ENCODE data around the gene KRT10. TPM values are rescaled to one million over a fixed set of nuclear protein-coding genes. Genes with fewer than 3 reads are reported as not detected.

The KRT10 gene
- total and polyA plus RNA-seq, 9 of the 15 experiments (the other 6 are each of a cell fraction or from before 2014, with no cell fraction given): 47.0 to 179 (median 76.2) TPM

DNA sequence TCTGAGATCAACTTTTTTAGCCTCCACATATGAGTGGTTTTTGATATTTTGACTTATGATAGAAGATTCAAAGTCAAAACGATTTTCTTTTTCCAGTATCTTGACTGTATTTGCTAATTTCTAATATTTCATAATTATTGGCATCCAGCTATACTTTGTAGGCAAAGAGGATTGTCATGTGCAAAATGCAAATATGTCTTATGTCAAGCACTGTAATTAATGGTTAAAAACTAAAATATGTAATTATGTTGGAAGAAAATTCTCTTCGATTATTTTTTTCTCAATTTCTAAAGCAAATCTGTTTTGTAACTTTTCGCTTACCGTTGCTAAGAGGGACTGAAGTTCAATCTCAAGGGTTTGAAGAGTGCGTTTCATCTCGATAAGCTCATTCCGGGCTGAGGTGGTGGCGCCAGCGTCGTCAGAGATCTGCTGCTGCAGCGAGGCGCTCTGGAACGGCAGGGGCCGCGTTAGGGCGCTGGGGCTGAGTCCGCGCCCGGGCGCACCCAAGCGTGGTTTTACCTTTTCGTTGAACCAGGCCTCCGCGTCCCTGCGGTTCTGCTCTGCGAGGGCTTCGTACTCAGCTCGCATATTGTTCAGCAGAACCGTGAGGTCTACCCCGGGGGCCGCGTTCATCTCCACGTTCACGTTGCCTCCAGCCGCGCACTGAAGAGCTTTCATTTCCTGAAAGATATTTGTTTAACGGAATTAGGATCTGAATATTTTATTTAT, 43.1 kb downstream of the KRT10 start (continued):
- TF ChIP-seq, protein P1, sequence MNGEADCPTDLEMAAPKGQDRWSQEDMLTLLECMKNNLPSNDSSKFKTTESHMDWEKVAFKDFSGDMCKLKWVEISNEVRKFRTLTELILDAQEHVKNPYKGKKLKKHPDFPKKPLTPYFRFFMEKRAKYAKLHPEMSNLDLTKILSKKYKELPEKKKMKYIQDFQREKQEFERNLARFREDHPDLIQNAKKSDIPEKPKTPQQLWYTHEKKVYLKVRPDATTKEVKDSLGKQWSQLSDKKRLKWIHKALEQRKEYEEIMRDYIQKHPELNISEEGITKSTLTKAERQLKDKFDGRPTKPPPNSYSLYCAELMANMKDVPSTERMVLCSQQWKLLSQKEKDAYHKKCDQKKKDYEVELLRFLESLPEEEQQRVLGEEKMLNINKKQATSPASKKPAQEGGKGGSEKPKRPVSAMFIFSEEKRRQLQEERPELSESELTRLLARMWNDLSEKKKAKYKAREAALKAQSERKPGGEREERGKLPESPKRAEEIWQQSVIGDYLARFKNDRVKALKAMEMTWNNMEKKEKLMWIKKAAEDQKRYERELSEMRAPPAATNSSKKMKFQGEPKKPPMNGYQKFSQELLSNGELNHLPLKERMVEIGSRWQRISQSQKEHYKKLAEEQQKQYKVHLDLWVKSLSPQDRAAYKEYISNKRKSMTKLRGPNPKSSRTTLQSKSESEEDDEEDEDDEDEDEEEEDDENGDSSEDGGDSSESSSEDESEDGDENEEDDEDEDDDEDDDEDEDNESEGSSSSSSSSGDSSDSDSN (IDR thresholded peaks at IDR 0.05; ENCODE audit: borderline replicate concordance in 1 of 2, low read depth in 2 of 2, low read length in 2 of 2): peak in 1 of 2 experiments; percentile 56; a peak in 1 of 4 replicates

DNA sequence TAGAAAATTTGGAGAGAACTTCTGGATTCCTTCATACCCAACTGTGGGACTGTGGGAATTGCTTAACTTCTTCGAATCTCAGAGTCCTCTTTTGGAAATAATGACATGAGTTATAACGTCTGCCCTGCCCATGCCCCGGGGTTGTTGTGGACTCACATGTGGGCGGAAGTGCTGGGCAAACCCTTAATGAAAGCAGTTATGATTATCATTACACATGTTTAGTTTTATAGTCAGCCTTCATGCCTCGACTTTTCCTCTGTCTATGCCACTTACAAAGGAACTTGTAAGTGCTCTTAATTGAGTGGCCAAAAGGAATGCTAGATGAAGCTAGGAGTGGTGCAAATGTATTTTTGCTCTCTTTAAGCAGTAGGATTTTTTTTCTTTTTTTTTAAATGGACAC, 44.0 kb downstream of the KRT10 start:
- WGBS (ENCODE audit: insufficient coverage, low coverage, missing lambda C conversion rate): 10% methylated on average over 5 of the region's 5 CpGs
- Histone ChIP-seq H3K4me2 (ENCODE audit: insufficient read depth, low read length) (no peak overlapping the region), H3K36me3 (ENCODE audit: control insufficient read depth, insufficient read depth, low read length) (no peaks in the 10 kb centered on the region), H3K9ac (ENCODE audit: insufficient read depth in 1 of 2, low read depth in 2 of 2, low read length in 2 of 2) (no peak overlapping the region), H2AFZ (ENCODE audit: low read depth, low read length) (no peak overlapping the region), H4K20me1 (replicated peaks; ENCODE audit: control insufficient read depth, insufficient read depth, low read length) (no peaks in the 10 kb centered on the region), H3K79me2 (ENCODE audit: control insufficient read depth, insufficient read depth, low read length) (no peaks in the 10 kb centered on the region), H3K9me1 (ENCODE audit: control insufficient read depth, insufficient read depth, low read length) (no peaks in the 10 kb centered on the region), H3K27ac (ENCODE audit: extremely low read depth, low read depth, low read length) (no peak overlapping the region), H3K9me3 (replicated peaks; ENCODE audit: control insufficient read depth, insufficient read depth, low read depth, low read length) (no peaks in the 10 kb centered on the region), H3K27me3 (ENCODE audit: control insufficient read depth in 2 of 2, insufficient read depth in 2 of 2, low read length in 2 of 2) (peaks cover 0 to 9% of the 10 kb centered on the region in 2 experiments; a peak in 2 of 5 replicates), H3K4me3 (no peak overlapping the region), H3K4me1 (replicated peaks in 1 of 2; ENCODE audit: control insufficient read depth in 2 of 2, insufficient read depth in 2 of 2, low read length in 2 of 2) (peaks cover 0 to 4% of the 10 kb centered on the region in 2 experiments; a peak in 1 of 5 replicates)
- FAIRE-seq (no peak), DNase-seq (ENCODE audit: extremely low read depth in 1 of 4, low spot score in 3 of 4) (no peak), ATAC-seq (no peak)
- ChIA-PET CTCF (ENCODE audit: low intra/inter-chr PET ratio) (no interaction called here), POLR2A (no interaction called here)
- TF ChIP-seq SNIP1 (IDR thresholded peaks at IDR 0.05; ENCODE audit: low read depth): no peak
- no peak for TF ChIP-seq ZNF785 (CRISPR knock-in tag; IDR thresholded peaks at IDR 0.05)
- TF ChIP-seq, protein P2, sequence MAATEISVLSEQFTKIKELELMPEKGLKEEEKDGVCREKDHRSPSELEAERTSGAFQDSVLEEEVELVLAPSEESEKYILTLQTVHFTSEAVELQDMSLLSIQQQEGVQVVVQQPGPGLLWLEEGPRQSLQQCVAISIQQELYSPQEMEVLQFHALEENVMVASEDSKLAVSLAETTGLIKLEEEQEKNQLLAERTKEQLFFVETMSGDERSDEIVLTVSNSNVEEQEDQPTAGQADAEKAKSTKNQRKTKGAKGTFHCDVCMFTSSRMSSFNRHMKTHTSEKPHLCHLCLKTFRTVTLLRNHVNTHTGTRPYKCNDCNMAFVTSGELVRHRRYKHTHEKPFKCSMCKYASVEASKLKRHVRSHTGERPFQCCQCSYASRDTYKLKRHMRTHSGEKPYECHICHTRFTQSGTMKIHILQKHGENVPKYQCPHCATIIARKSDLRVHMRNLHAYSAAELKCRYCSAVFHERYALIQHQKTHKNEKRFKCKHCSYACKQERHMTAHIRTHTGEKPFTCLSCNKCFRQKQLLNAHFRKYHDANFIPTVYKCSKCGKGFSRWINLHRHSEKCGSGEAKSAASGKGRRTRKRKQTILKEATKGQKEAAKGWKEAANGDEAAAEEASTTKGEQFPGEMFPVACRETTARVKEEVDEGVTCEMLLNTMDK (IDR thresholded peaks at IDR 0.05; ENCODE audit: borderline replicate concordance, insufficient read depth, low read depth, low read length, poor library complexity, severe bottlenecking): no peak
- TF ChIP-seq TAF7 (tag; IDR thresholded peaks at IDR 0.05): no peak
- TF ChIP-seq NR1H2 (CRISPR knock-in tag; IDR thresholded peaks at IDR 0.05): no peak
- no peak for TF ChIP-seq ZFP30 (CRISPR knock-in tag; IDR thresholded peaks at IDR 0.05; ENCODE audit: borderline replicate concordance)
- no peak for TF ChIP-seq ZBTB7A (IDR thresholded peaks at IDR 0.05; ENCODE audit: borderline replicate concordance, control insufficient read depth, low read depth, low read length)
- no peak for TF ChIP-seq SRF (CRISPR knock-in tag; IDR thresholded peaks at IDR 0.05)
- TF ChIP-seq, protein P3, sequence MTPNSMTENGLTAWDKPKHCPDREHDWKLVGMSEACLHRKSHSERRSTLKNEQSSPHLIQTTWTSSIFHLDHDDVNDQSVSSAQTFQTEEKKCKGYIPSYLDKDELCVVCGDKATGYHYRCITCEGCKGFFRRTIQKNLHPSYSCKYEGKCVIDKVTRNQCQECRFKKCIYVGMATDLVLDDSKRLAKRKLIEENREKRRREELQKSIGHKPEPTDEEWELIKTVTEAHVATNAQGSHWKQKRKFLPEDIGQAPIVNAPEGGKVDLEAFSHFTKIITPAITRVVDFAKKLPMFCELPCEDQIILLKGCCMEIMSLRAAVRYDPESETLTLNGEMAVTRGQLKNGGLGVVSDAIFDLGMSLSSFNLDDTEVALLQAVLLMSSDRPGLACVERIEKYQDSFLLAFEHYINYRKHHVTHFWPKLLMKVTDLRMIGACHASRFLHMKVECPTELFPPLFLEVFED (CRISPR knock-in tag; conservative IDR thresholded peaks at IDR 0.05): no peak
- in situ Hi-C loops (cut with MboI): no loop called here
- intact Hi-C loops (cut with micrococcal nuclease): no loop called here
- BruUV-seq (replicated peaks): no TSS peak
